HEK293 (cell line): Measurements from ENCODE around the gene SYT6.
A peak's percentile ranks its signal among the peaks of the same experiment; 100 is the strongest.

ENCODE experiments used
- CTCF ChIA-PET: fragments of 350-600 bp; formaldehyde crosslinking; extraction: SDS; loops from one replicate; lab custom pipeline; 2021; ENCODE audit warnings: antibody characterized with exemption; lab: Yijun Ruan, JAX
- POLR2A ChIA-PET: fragments of 300-600 bp; formaldehyde crosslinking; extraction: SDS; loops from one replicate; lab custom pipeline; 2020; ENCODE audit warnings: antibody characterized with exemption, inconsistent platforms; lab: Yijun Ruan, JAX
- H3K27ac ChIP-seq: fragments of 200-500 bp; sonication (Bioruptor generic); 2 replicates; pipeline ENCODE4 v1.5.1; 2014; ENCODE audit warnings: low read depth, low read length, control low read depth, inconsistent platforms; ENCODE audit errors: extremely low read depth
- H3K36me3 ChIP-seq, 2 experiments: fragments of 200-500 bp in 1 of 2; sonication (Bioruptor generic) in 1 of 2; 1 replicate in 1 of 2; 2 replicates in 1 of 2; pipeline ENCODE4 v1.5.1; 2014 to 2017; ENCODE audit warnings: inconsistent platforms in 2 of 2, low read length in 2 of 2; ENCODE audit not compliant: control insufficient read depth in 2 of 2, insufficient read depth in 1 of 2
- H3K4me1 ChIP-seq: fragments of 200-500 bp; sonication (Bioruptor generic); 2 replicates; pipeline ENCODE4 v1.5.1; 2014; ENCODE audit warnings: mild to moderate bottlenecking, low read length, inconsistent platforms; ENCODE audit not compliant: control insufficient read depth, insufficient read depth
- H3K4me3 ChIP-seq: 2 replicates; pipeline ENCODE4 v1.5.1; 2011; ENCODE audit warnings: low read depth, mild to moderate bottlenecking, control low read depth, low read length, moderate library complexity
- H3K9me3 ChIP-seq: fragments of 200-500 bp; sonication (Bioruptor generic); 2 replicates; pipeline ENCODE4 v1.5.1; 2014; ENCODE audit warnings: low read depth, low read length, inconsistent platforms; ENCODE audit not compliant: control insufficient read depth, insufficient read depth
- PRDM4 ChIP-seq: fragments of 450-650 bp; formaldehyde crosslinking; IDR thresholded peaks from 2 replicates; pipeline ENCODE4 v1.5.1; 2017; ENCODE audit warnings: missing biosample characterization, missing genetic modification characterization
- SCRT2 ChIP-seq: fragments of 450-650 bp; formaldehyde crosslinking; IDR thresholded peaks from 2 replicates; pipeline ENCODE4 v1.5.1; 2016; ENCODE audit warnings: missing biosample characterization, missing genetic modification characterization
- SP2 ChIP-seq: fragments of 450-650 bp; formaldehyde crosslinking; IDR thresholded peaks from 2 replicates; pipeline ENCODE4 v1.5.1; 2016; ENCODE audit warnings: missing biosample characterization, missing genetic modification characterization
- ZFP3 ChIP-seq: fragments of 450-650 bp; formaldehyde crosslinking; IDR thresholded peaks from 2 replicates; pipeline ENCODE4 v1.5.1; 2016; ENCODE audit warnings: low read depth, missing biosample characterization, missing genetic modification characterization
- ZNF133 ChIP-seq: fragments of 450-650 bp; formaldehyde crosslinking; IDR thresholded peaks from 2 replicates; pipeline ENCODE4 v1.5.1; 2016; ENCODE audit warnings: missing biosample characterization, missing genetic modification characterization
- ZNF169 ChIP-seq: fragments of 450-650 bp; formaldehyde crosslinking; IDR thresholded peaks from 2 replicates; pipeline ENCODE4 v1.5.1; 2016; ENCODE audit warnings: missing biosample characterization, missing genetic modification characterization
- ZNF175 ChIP-seq: fragments of 450-650 bp; formaldehyde crosslinking; IDR thresholded peaks from 2 replicates; pipeline ENCODE4 v1.5.1; 2016; ENCODE audit warnings: missing biosample characterization, missing genetic modification characterization
- ZNF184 ChIP-seq: fragments of 450-650 bp; IDR thresholded peaks from 2 replicates; pipeline ENCODE4 v1.5.1; 2018; ENCODE audit warnings: missing biosample characterization, mild to moderate bottlenecking, missing genetic modification characterization
- ZNF19 ChIP-seq: fragments of 450-650 bp; formaldehyde crosslinking; IDR thresholded peaks from 2 replicates; pipeline ENCODE4; 2016; ENCODE audit warnings: missing biosample characterization, missing genetic modification characterization, low read depth
- ZNF266 ChIP-seq: fragments of 450-650 bp; formaldehyde crosslinking; IDR thresholded peaks from 2 replicates; pipeline ENCODE4 v1.5.1; 2016; ENCODE audit warnings: missing biosample characterization, missing genetic modification characterization, low read depth
- ZNF341 ChIP-seq: fragments of 450-650 bp; formaldehyde crosslinking; IDR thresholded peaks from 2 replicates; pipeline ENCODE4; 2016; ENCODE audit warnings: low read depth, missing biosample characterization, missing genetic modification characterization
- ZNF426 ChIP-seq: fragments of 450-650 bp; formaldehyde crosslinking; IDR thresholded peaks from 2 replicates; pipeline ENCODE4 v1.5.1; 2017; ENCODE audit warnings: missing biosample characterization, missing genetic modification characterization, mild to moderate bottlenecking, inconsistent platforms, moderate library complexity
- ZNF473 ChIP-seq: fragments of 450-650 bp; formaldehyde crosslinking; IDR thresholded peaks from 2 replicates; pipeline ENCODE4 v1.5.1; 2017; ENCODE audit warnings: missing biosample characterization, missing genetic modification characterization
- ZNF48 ChIP-seq: fragments of 450-650 bp; formaldehyde crosslinking; IDR thresholded peaks from 2 replicates; pipeline ENCODE4 v1.5.1; 2016; ENCODE audit warnings: missing biosample characterization, missing genetic modification characterization
- ZNF510 ChIP-seq: fragments of 450-650 bp; formaldehyde crosslinking; IDR thresholded peaks from 2 replicates; pipeline ENCODE4 v1.5.1; 2018; ENCODE audit warnings: mild to moderate bottlenecking, missing genetic modification characterization, missing biosample characterization; ENCODE audit not compliant: insufficient replicate concordance
- ZNF621 ChIP-seq: fragments of 450-650 bp; formaldehyde crosslinking; IDR thresholded peaks from 2 replicates; pipeline ENCODE4 v1.5.1; 2017; ENCODE audit warnings: missing biosample characterization, missing genetic modification characterization
- ZNF629 ChIP-seq: fragments of 450-650 bp; formaldehyde crosslinking; IDR thresholded peaks from 2 replicates; pipeline ENCODE4 v1.5.1; 2017; ENCODE audit warnings: missing biosample characterization, missing genetic modification characterization
- ZNF658 ChIP-seq: fragments of 450-650 bp; formaldehyde crosslinking; IDR thresholded peaks from 2 replicates; pipeline ENCODE4; 2016; ENCODE audit warnings: missing biosample characterization, missing genetic modification characterization
- ZNF677 ChIP-seq: fragments of 450-650 bp; IDR thresholded peaks from 2 replicates; pipeline ENCODE4 v1.5.0; 2018; ENCODE audit warnings: missing biosample characterization, mild to moderate bottlenecking, missing genetic modification characterization, moderate library complexity
- ZNF768 ChIP-seq: fragments of 450-650 bp; formaldehyde crosslinking; IDR thresholded peaks from 2 replicates; pipeline ENCODE4 v1.5.1; 2018; ENCODE audit warnings: missing biosample characterization, mild to moderate bottlenecking, missing genetic modification characterization
- ZNF791 ChIP-seq: fragments of 450-650 bp; formaldehyde crosslinking; IDR thresholded peaks from 2 replicates; pipeline ENCODE4 v1.5.1; 2016; ENCODE audit warnings: missing biosample characterization, missing genetic modification characterization
- TF ChIP-seq, protein P1 (sequence below): fragments of 450-650 bp; formaldehyde crosslinking; IDR thresholded peaks from 2 replicates; pipeline ENCODE4 v1.5.1; 2016; ENCODE audit warnings: missing biosample characterization, missing genetic modification characterization

SYT6 gene

GRCh38 chr1:114134518-114134917 is 19.2 kb downstream of the SYT6 start:
- H3K9me3 ChIP-seq: no peaks in the 10 kb centered on the region
- ChIA-PET CTCF (interaction anchor here (0.7 kb wide), 1 partner anchor 69 kb away, joined by 3 read pairs; no protein-coding TSS in a partner anchor), POLR2A (no interaction called here)
- no peak for TF ChIP-seq ZNF175 (tag by site-specific recombination)
- no peak for TF ChIP-seq ZNF48 (tag by site-specific recombination)
- TF ChIP-seq ZNF621 (tag by site-specific recombination): no peak
- TF ChIP-seq ZNF426 (tag by site-specific recombination): no peak
- no peak for TF ChIP-seq ZNF184 (tag by site-specific recombination)
- no peak for TF ChIP-seq ZNF133
- no peak for TF ChIP-seq ZNF473 (tag by site-specific recombination)
- TF ChIP-seq ZNF791 (tag by site-specific recombination): no peak
- no peak overlapping the region for H3K27ac ChIP-seq
- peaks cover 0 to 18% of the 10 kb centered on the region in 2 experiments; a peak in 1 of 3 replicates for H3K36me3 ChIP-seq
- H3K4me3 ChIP-seq: no peak overlapping the region
- H3K4me1 ChIP-seq: no peaks in the 10 kb centered on the region

DNA sequence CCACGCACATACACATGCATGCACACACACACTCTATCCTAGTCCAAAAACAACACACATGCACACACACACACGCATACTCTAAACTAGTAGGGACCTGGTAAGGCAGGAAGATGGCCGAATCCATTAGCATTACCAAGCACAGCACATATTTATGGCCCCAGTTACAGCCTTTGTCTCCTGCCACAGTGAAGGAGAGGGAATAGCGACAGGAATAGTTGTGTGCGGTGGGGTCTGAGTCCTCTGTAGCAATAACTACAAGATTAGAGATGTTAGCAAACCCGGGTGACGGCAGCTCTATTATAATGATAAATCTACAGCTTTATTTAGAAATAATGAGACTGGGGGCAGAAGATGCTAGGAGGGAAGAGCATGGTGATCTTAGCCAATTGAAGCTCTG is 20.5 kb downstream of the SYT6 start:
- ChIA-PET CTCF (no interaction called here), POLR2A (no interaction called here)
- Histone ChIP-seq H3K9me3 (no peaks in the 10 kb centered on the region), H3K4me3 (no peak overlapping the region), H3K36me3 (peaks cover 0 to 18% of the 10 kb centered on the region in 2 experiments; a peak in 1 of 3 replicates), H3K27ac (no peak overlapping the region), H3K4me1 (no peaks in the 10 kb centered on the region)
- no peak for TF ChIP-seq ZNF768 (tag by site-specific recombination)
- TF ChIP-seq ZFP3 (tag by site-specific recombination): no peak
- no peak for TF ChIP-seq SP2
- TF ChIP-seq ZNF266 (tag by site-specific recombination): no peak
- TF ChIP-seq ZNF341: no peak
- no peak for TF ChIP-seq ZNF677 (tag by site-specific recombination)
- TF ChIP-seq ZNF658 (tag by site-specific recombination): no peak
- no peak for TF ChIP-seq PRDM4 (tag by site-specific recombination)

GRCh38 chr1:114131526-114132220 is 22.0 kb downstream of the SYT6 start:
- peaks cover 0 to 5% of the 10 kb centered on the region in 2 experiments; a peak in 1 of 3 replicates for H3K36me3 ChIP-seq
- H3K27ac ChIP-seq: no peak overlapping the region
- ChIA-PET POLR2A (no interaction called here), CTCF (interaction anchor here (0.5 kb wide), 1 partner anchor 909 kb away, joined by 3 read pairs; no protein-coding TSS in a partner anchor)
- TF ChIP-seq ZNF19 (tag by site-specific recombination) (no peak), ZNF629 (no peak), SCRT2 (tag by site-specific recombination) (peak; percentile 81), ZNF169 (no peak), ZNF510 (no peak)
- TF ChIP-seq, protein P1, sequence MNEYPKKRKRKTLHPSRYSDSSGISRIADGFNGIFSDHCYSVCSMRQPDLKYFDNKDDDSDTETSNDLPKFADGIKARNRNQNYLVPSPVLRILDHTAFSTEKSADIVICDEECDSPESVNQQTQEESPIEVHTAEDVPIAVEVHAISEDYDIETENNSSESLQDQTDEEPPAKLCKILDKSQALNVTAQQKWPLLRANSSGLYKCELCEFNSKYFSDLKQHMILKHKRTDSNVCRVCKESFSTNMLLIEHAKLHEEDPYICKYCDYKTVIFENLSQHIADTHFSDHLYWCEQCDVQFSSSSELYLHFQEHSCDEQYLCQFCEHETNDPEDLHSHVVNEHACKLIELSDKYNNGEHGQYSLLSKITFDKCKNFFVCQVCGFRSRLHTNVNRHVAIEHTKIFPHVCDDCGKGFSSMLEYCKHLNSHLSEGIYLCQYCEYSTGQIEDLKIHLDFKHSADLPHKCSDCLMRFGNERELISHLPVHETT: no peak
- H3K4me1 ChIP-seq: no peaks in the 10 kb centered on the region
- H3K9me3 ChIP-seq: no peaks in the 10 kb centered on the region
- no peak overlapping the region for H3K4me3 ChIP-seq
